ENCODE results near the gene TXNRD1.

TXNRD1 gene

DNA sequence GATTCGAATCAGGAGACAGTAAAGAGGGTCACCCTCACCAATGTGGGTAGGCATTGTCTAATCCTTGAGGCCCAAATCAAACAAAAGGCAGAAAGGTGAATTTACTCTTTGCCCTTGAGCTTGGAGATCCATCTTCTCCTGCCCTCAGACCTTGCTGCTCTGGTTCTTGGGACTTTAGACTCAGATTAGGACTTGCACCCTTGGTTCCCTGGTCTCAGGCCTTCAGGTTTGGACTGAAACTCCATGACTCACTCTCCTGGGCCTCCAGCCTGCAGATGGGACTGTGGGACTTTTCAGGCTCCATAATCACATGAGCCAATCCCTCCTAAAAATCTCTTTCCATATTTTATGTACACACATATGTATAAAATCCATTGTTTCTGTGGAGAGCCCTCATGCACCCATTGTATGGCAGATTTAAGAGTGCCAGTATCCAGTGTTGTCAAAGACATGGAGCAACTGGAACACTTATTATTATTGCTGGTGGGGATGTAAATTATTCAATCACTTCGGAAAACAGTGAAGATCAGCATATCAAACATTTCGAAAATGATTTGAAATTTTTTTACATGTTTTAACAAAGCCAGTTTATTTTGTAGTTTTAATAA, 136.6 kb downstream of the TXNRD1 start:
- DNase-seq: no peak

GRCh38 chr12:104353012-104353981, 137.7 kb downstream of the TXNRD1 start:
- no peak for DNase-seq

DNA sequence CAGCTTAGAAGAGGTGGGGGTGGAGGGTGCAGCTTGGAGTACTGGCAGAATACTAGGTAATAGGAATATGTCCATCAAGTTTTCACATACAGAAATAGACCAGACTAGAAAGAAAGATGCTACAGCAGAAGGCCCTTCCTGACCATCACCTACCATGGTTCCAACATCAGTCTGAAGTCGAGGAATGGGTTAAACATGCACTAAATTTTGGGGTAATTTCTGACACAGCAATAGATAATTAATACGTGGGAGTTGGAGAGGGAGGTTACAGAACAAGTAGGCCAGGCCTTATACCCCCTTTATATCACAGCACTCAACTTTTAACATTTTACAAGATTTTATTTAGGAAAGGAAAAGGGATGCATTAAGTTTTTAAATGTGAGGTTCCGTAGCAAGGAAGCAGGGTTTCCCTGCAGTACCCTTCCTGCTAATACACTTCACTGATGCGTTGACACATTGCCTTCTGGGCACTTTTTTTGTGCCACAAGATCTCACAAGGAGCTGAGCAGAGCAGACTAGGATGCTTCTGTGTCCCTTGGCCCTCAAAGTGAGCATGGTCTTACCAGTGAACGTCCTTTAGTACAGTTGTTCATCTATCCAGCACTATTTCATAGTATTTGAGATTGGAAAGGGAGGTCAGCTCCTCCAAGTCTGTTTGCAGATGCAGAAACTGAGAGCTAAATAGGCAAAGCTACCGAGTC, 138.7 kb downstream of the TXNRD1 start:
- no peak for DNase-seq

GRCh38 chr12:104354868-104355570, 139.4 kb downstream of the TXNRD1 start:
- DNase-seq: no peak

- DNase-seq: no peak
Measured at GRCh38 chr12:104355630-104356029, 140.1 kb downstream of the TXNRD1 start.

GRCh38 chr12:104356231-104357115, 140.9 kb downstream of the TXNRD1 start:
- DNase-seq: no peak

- DNase-seq: no peak
Measured at GRCh38 chr12:104357421-104357952, 141.9 kb downstream of the TXNRD1 start.

GRCh38 chr12:104358353-104359003, 142.9 kb downstream of the TXNRD1 start:
- peak; percentile 68 to 69 for DNase-seq

- no peak for DNase-seq
Measured at GRCh38 chr12:104359216-104359615, 143.6 kb downstream of the TXNRD1 start.

DNA sequence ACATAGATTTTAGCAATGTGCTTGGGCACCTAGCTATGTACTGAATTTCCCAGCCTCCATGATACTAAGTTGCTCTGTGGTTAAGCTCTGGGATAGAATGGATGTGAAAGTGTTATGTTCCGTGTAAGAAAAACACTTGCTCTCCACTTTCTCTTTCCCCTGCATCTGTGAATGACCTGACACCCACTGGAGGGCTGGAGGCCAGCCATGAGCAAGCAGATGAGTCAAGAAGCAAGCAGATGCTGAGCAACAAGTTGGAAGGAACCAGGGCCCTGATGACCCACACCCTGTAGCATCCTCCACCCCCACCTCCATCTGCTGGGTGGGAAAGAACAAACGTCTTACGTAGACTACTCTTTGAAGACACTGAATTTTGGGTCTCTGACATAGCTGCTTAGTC, 144.6 kb downstream of the TXNRD1 start:
- DNase-seq: no peak

GRCh38 chr12:104360983-104361707, 145.6 kb downstream of the TXNRD1 start:
- no peak for DNase-seq

DNA sequence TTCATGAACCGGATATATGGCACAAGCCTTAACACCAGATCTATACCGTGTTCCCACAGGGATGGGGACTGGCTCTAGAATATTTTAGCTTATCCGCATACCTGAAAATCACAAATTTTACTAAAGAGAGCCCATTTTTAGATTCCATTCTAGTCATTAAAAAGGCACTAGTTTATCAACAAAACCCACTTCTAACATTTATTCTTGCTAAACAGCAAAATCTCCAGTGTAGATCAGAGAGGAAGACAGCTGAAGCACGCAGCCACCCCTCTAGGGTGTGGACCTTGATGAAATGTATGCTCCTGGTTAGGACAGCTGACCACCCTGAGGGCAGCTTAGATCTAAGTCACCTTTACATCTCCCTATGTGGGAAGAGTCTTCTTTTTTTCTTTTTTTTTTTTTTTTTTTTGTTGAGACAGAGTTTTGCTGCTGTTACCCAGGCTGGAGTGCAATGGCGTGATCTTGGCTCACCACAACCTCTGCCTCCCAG, 150.4 kb downstream of the TXNRD1 start:
- DNase-seq: no peak

- DNase-seq: no peak
Measured at GRCh38 chr12:104369708-104370107, 154.1 kb downstream of the TXNRD1 start.

DNA sequence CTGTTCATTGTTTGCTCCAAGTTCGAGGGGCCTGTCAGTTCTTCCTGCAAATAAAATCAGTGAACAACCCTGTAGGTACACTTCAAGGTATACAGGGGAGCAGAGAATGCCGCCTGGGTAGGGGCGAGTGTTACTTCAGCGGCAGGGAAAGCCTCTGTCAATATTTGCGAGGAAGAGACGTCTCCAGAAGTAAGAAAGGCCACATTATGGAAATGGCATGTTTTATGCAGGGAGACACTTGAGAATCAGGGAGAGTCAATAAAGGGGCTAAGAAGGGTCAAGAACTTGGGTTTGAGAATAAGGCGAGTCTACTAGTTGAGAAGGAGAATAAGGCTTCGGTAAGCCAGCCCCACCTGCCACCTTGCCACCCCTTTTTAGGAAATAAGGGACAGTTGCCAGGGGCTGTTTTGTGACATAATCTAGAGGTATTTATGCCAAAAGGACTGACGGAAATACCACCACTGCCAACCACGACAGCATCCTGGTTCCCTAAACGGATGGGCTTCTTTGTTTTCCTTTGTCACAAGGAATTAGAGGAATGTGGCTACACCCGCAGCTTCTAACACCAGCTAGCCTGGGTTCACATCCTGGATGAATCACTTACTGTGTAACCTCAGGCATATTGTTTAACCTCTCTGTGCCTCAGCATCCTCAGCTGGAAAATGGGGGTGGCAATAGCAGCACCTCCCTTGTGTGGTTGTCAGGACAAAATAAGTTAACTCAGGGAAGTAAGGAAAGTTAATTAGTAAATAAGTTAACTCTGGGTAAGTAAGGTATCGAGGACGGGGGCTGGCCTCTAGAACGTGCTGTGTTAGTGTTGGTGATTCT, 155.7 kb downstream of the TXNRD1 start:
- peak in 1 of 2 donors; percentile 10 for DNase-seq

DNA sequence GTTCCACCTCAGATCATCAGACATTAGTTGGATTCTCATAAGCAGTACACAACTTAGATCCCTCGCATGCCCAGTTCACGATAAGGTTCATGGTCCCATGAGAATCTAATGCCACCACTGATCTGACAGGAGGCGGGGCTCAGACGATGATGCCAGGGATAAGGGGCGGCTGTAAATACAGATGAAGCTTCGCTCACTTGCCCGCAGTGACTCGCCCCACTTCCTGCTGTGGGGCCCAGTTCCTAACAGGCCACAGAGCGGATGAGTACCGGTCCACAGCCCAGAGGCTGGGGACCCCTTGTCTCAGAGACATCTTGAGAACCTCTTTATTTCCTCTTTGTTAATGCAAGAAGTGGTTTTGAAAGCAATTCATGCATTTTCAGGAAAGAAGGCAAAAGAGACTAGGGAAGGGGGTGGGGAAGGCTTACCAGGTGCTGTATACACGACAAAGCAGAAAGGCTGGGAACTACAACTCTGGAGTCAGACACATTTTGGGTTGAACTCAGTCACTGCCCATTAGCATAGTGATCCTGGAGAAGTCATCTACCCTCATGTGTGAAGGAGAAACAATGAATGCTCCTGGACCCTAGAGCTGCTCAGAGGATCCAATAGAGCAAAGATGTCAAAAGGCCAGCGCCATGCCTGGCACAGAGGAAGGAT, 156.6 kb downstream of the TXNRD1 start:
- peak; percentile 19 to 27 for DNase-seq

- DNase-seq: peak in 1 of 2 donors; percentile 13
Measured at GRCh38 chr12:104372721-104373335, 157.2 kb downstream of the TXNRD1 start.

GRCh38 chr12:104374071-104374470, 158.5 kb downstream of the TXNRD1 start:
- no peak for DNase-seq

DNA sequence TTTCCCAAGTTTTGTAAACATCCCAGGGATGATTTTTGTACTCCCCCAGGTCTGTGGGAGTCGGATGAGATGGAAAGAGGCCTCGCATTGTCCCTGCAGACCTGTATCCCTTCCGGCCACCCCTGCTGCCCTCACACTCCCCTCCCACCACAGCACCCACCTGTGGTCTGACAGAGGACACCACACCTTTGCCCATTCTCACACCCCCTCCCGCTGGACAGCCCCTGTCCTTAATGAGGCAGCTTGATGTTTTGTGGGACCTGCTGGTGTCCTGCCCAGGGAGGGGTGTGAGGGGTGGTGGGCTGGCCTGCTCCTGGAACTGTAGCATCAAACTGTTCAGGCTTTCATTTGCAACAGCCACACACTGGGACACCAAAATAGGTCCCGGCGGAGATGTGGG, 159.2 kb downstream of the TXNRD1 start:
- no peak for DNase-seq

Measured in stimulated activated CD4-positive, alpha-beta T cell treated with anti-CD3 and anti-CD28 coated beads, Interleukin-2, amount 100 ng/mL, for 24 hours (primary cell).